K562 (cell line): ENCODE data around the gene CLEC4D. TPM values are rescaled to one million over a fixed set of nuclear protein-coding genes. Genes with fewer than 3 reads are reported as not detected.

ENCODE experiments used
- ATAC-seq: fragments of 200-7000 bp; cut with Tn5 transposase; 3 replicates; pipeline ENCODE4 v1.9.1; 2020; ENCODE audit warnings: moderate library complexity
- BruUV-seq: library from RNA; stranded (reverse); fragments of 400-500 nt; replicated peaks from 2 replicates; lab custom pipeline; 2021; lab: Mats Ljungman, UMichigan
- CTCF ChIA-PET: fragments of 300-600 bp; formaldehyde crosslinking; extraction: SDS; loops from one replicate; lab custom pipeline; 2021; ENCODE audit warnings: low intra/inter-chr PET ratio; lab: Yijun Ruan, JAX
- POLR2A ChIA-PET: fragments of 300-600, 350-650 bp; sonication (Branson Sonifier 250); formaldehyde crosslinking; extraction: SDS; loops from one replicate; lab custom pipeline; 2021; ENCODE audit warnings: antibody characterized with exemption, inconsistent platforms; lab: Yijun Ruan, JAX
- DNase-seq, 4 experiments: peaks; one replicate each; pipeline versions ENCODE4 v3.0.0 to v3.0.0-alpha.2; 2011 to 2018; ENCODE audit warnings: low spot score in 3 of 4, mixed read lengths in 3 of 4; ENCODE audit errors: extremely low read depth in 1 of 4
- FAIRE-seq: peaks from 2 replicates; lab custom pipeline; 2011; peaks lifted over from hg19 to GRCh38; lab: Jason Lieb, UNC
- H2AFZ ChIP-seq: 2 replicates; pipeline ENCODE4 v1.6.0; 2011; ENCODE audit warnings: low read depth, low read length, control low read depth, inconsistent platforms
- H3K27ac ChIP-seq: fragments of 200-600 bp; 3 replicates; pipeline ENCODE4 v1.8.0; 2011; ENCODE audit warnings: low read depth, mild to moderate bottlenecking, control low read depth, inconsistent platforms, low read length, moderate library complexity, mixed read lengths; ENCODE audit errors: extremely low read depth
- H3K27me3 ChIP-seq, 2 experiments: fragments of 300-600 bp in 1 of 2; 2 replicates in 1 of 2; 3 replicates in 1 of 2; pipeline versions ENCODE4 v1.6.0 to v1.8.0; 2011; ENCODE audit warnings: inconsistent platforms in 2 of 2, low read length in 2 of 2, mild to moderate bottlenecking in 1 of 2, mixed read lengths in 1 of 2, moderate library complexity in 1 of 2; ENCODE audit not compliant: control insufficient read depth in 2 of 2, insufficient read depth in 2 of 2
- H3K36me3 ChIP-seq: fragments of 300-600 bp; 3 replicates; pipeline ENCODE4 v1.8.0; 2011; ENCODE audit warnings: mild to moderate bottlenecking, low read length, inconsistent platforms; ENCODE audit not compliant: control insufficient read depth, insufficient read depth
- H3K4me1 ChIP-seq, 2 experiments: fragments of 200-600 bp in 1 of 2; replicated peaks in 1 of 2; 2 replicates in 1 of 2; 3 replicates in 1 of 2; pipeline versions ENCODE4 v1.5.1 to v1.8.0; 2011; ENCODE audit warnings: inconsistent platforms in 2 of 2, low read length in 2 of 2, mild to moderate bottlenecking in 1 of 2, mixed read lengths in 1 of 2, moderate library complexity in 1 of 2; ENCODE audit not compliant: control insufficient read depth in 2 of 2, insufficient read depth in 2 of 2
- H3K4me2 ChIP-seq: 2 replicates; pipeline ENCODE4 v1.6.1; 2011; ENCODE audit warnings: low read length, control low read depth, inconsistent platforms, mixed read lengths; ENCODE audit not compliant: insufficient read depth
- H3K4me3 ChIP-seq: fragments of 200-600 bp; sonication (generic), shearing (Covaris generic); 2 replicates; pipeline ENCODE4 v1.5.1; 2016; ENCODE audit warnings: control low read depth, inconsistent platforms
- H3K79me2 ChIP-seq: fragments of 200-600 bp; 3 replicates; pipeline ENCODE4 v1.8.0; 2011; ENCODE audit warnings: low read length, inconsistent platforms; ENCODE audit not compliant: control insufficient read depth, insufficient read depth
- H3K9ac ChIP-seq, 2 experiments: 2 replicates each; pipeline versions ENCODE4 v1.6.0 to v1.6.1; 2011; ENCODE audit warnings: low read depth in 2 of 2, low read length in 2 of 2, control low read depth in 1 of 2, inconsistent platforms in 1 of 2, mild to moderate bottlenecking in 1 of 2, mixed read lengths in 1 of 2; ENCODE audit not compliant: insufficient read depth in 1 of 2
- H3K9me1 ChIP-seq: one replicate; pipeline ENCODE4 v1.6.0; 2011; ENCODE audit warnings: inconsistent platforms, mild to moderate bottlenecking, low read length, moderate library complexity; ENCODE audit not compliant: control insufficient read depth, insufficient read depth
- H3K9me3 ChIP-seq: replicated peaks from 2 replicates; pipeline ENCODE4 v1.5.1; 2011; ENCODE audit warnings: low read depth, low read length, inconsistent platforms; ENCODE audit not compliant: control insufficient read depth, insufficient read depth
- H4K20me1 ChIP-seq: replicated peaks from 2 replicates; pipeline ENCODE4 v1.6.1; 2011; ENCODE audit warnings: low read length, inconsistent platforms, mixed read lengths; ENCODE audit not compliant: control insufficient read depth, insufficient read depth
- ETS2 ChIP-seq: IDR thresholded peaks from 2 replicates; pipeline ENCODE4 v1.6.1; 2016; ENCODE audit warnings: borderline replicate concordance, missing genetic modification characterization, mild to moderate bottlenecking, moderate library complexity, missing compliant biosample characterization; ENCODE audit not compliant: poor library complexity, severe bottlenecking
- IRF9 ChIP-seq: fragments of 450-650 bp; IDR thresholded peaks from 2 replicates; pipeline ENCODE4 v1.6.1; 2016; ENCODE audit warnings: missing biosample characterization, missing genetic modification characterization
- KLF1 ChIP-seq: fragments of 450-650 bp; IDR thresholded peaks from 2 replicates; pipeline ENCODE4 v1.6.1; 2016; ENCODE audit warnings: missing genetic modification characterization, missing compliant biosample characterization
- NR1H2 ChIP-seq: sonication (generic); formaldehyde crosslinking; IDR thresholded peaks from 2 replicates; pipeline ENCODE4 v1.4.0; 2020; ENCODE audit warnings: mild to moderate bottlenecking, missing genetic modification reagents
- NRF1 ChIP-seq, 2 experiments: fragments of 450-650 bp; IDR thresholded peaks in 1 of 2; conservative IDR thresholded peaks in 1 of 2; 2 replicates each; pipeline ENCODE4 v1.6.1; 2014; ENCODE audit warnings: mild to moderate bottlenecking in 2 of 2
- RBM14 ChIP-seq: fragments of 200-400 bp; formaldehyde crosslinking; IDR thresholded peaks from 2 replicates; pipeline ENCODE4 v1.6.1; 2018; ENCODE audit warnings: low read depth, mild to moderate bottlenecking, low read length, moderate library complexity, borderline replicate concordance; ENCODE audit not compliant: insufficient read depth
- RCOR1 ChIP-seq, 2 experiments: IDR thresholded peaks; 2 replicates each; pipeline ENCODE4 v1.6.1; 2012; ENCODE audit warnings: low read depth in 2 of 2, low read length in 2 of 2, borderline replicate concordance in 1 of 2, improper control_type of control experiment in 1 of 2
- SMAD4 ChIP-seq: fragments of 250-450 bp; sonication (Bioruptor Pico); conservative IDR thresholded peaks from 2 replicates; pipeline ENCODE4 v1.8.0; 2021; ENCODE audit warnings: inconsistent platforms, mild to moderate bottlenecking, moderate library complexity
- TEAD1 ChIP-seq, 2 experiments: fragments of 450-650 bp in 1 of 2; sonication (generic) in 1 of 2; formaldehyde crosslinking; IDR thresholded peaks; 2 replicates each; pipeline versions ENCODE4 v1.4.0 to v1.8.0; 2020 to 2022; ENCODE audit warnings: mild to moderate bottlenecking in 2 of 2, missing genetic modification reagents in 1 of 2
- XRCC3 ChIP-seq: fragments of 450-650 bp; IDR thresholded peaks from 2 replicates; pipeline ENCODE4 v1.6.1; 2017; ENCODE audit warnings: mild to moderate bottlenecking, moderate library complexity
- ZBTB49 ChIP-seq: sonication (generic); formaldehyde crosslinking; IDR thresholded peaks from 2 replicates; pipeline ENCODE4 v1.8.0; 2022; ENCODE audit warnings: missing genetic modification reagents, mild to moderate bottlenecking, borderline replicate concordance
- WGBS: fragments of 100-300 bp; shearing (Covaris generic); methylation state at CpG from one replicate; pipeline ENCODE4 v1.1.6; 2016; ENCODE audit warnings: low coverage, mixed read lengths; ENCODE audit not compliant: insufficient coverage; ENCODE audit errors: missing lambda C conversion rate; 5-methylcytosine and 5-hydroxymethylcytosine counted together
- in situ Hi-C: fragments of 300-500 bp; cut with MboI; formaldehyde crosslinking; loops from 4 replicates; pipeline ENCODE4 v1.15.0; 2018; ENCODE audit warnings: inconsistent platforms, mixed read lengths
- intact Hi-C: fragments of 100-400 bp; cut with micrococcal nuclease; formaldehyde crosslinking; loops from 2 replicates; pipeline ENCODE4 v1.14.2; 2022
- polyA plus RNA-seq, 8 experiments: library from polyadenylated mRNA; depleted of rRNA in 4 of 8; stranded (reverse) in 5 of 8; unstranded in 3 of 8; fragments of >200 nt; fragmentation: Nextera tagmentation in 2 of 8; fragmentation: Illumina TruSeq in 1 of 8; extraction: Ambion mirVana in 2 of 8; extraction: Trizol in 1 of 8; gene quantifications; 2 replicates each; pipeline versions ENCODE4 v1.2.1 to v1.2.3, GENCODE V29; 2011 to 2014; ENCODE audit warnings: inconsistent platforms in 1 of 8, missing spikeins in 1 of 8
- total RNA-seq, 7 experiments: library from RNA; depleted of rRNA in 6 of 7; stranded (reverse); fragments of >200 nt in 6 of 7; fragmentation: Illumina TruSeq in 2 of 7; extraction: Trizol in 2 of 7; gene quantifications; 2 replicates each; pipeline versions ENCODE4 v1.2.1 to v1.2.3, GENCODE V29; 2011 to 2021; ENCODE audit warnings: low replicate concordance in 1 of 7

CLEC4D gene
- total and polyA plus RNA-seq, 9 of the 15 experiments (the other 6 are each of a cell fraction or from before 2014, with no cell fraction given): not detected

GRCh38 chr12:8517971-8518370 is 4.7 kb downstream of the CLEC4D start:
- H3K9ac ChIP-seq: no peak overlapping the region
- H3K4me3 ChIP-seq: no peak overlapping the region
- H2AFZ ChIP-seq: no peak overlapping the region
- in situ Hi-C loops (no loop called here), intact Hi-C loops (no loop called here)
- ATAC-seq (no peak), DNase-seq (no peak), FAIRE-seq (no peak)
- H4K20me1 ChIP-seq: no peaks in the 10 kb centered on the region
- no peaks in the 10 kb centered on the region for H3K4me1 ChIP-seq
- H3K27me3 ChIP-seq: no peaks in the 10 kb centered on the region
- H3K4me2 ChIP-seq: no peak overlapping the region
- WGBS: 0% methylated on average over 2 of the region's 2 CpGs
- BruUV-seq: no TSS peak
- ChIA-PET POLR2A (no interaction called here), CTCF (no interaction called here)
- H3K27ac ChIP-seq: no peak overlapping the region
- H3K9me1 ChIP-seq: no peaks in the 10 kb centered on the region
- no peaks in the 10 kb centered on the region for H3K9me3 ChIP-seq
- TF ChIP-seq RCOR1 (IDR thresholded peaks at IDR 0.05; ENCODE audit: borderline replicate concordance in 1 of 2, low read depth in 2 of 2, low read length in 2 of 2): no peak
- no peak for TF ChIP-seq RBM14
- TF ChIP-seq KLF1 (tag): no peak
- no peak for TF ChIP-seq ZBTB49 (CRISPR knock-in tag)
- TF ChIP-seq NR1H2: no peak
- TF ChIP-seq XRCC3: no peak
- TF ChIP-seq SMAD4: no peak
- TF ChIP-seq IRF9 (tag): no peak
- no peak for TF ChIP-seq ETS2
- no peak for TF ChIP-seq TEAD1 (CRISPR knock-in tag; IDR thresholded peaks at IDR 0.05)
- no peak for TF ChIP-seq NRF1 (conservative IDR thresholded peaks at IDR 0.05 in 1 of 2, IDR thresholded peaks at IDR 0.05 in 1 of 2)
- H3K79me2 ChIP-seq: no peaks in the 10 kb centered on the region
- no peaks in the 10 kb centered on the region for H3K36me3 ChIP-seq
